GM21619 (cell line): ENCODE results near the gene UNC79.
"Not testable (repeated sequence)": the region's sequence is repeated elsewhere in the genome, so short reads cannot be mapped to it uniquely, and the experiment has no call there.

Source experiments
- ATAC-seq: cut with Tn5 transposase; IDR thresholded peaks from one replicate; pipeline ENCODE4 v1.9.1; 2021; ENCODE audit not compliant: unreplicated experiment

The UNC79 gene

GRCh38 chr14:93430315-93431035, at the start of gene UNC79:
TSS of gene UNC79 (plus strand) at chr14:93430939. CDS start at chr14:93431030, 91 bp downstream.
- no peak for ATAC-seq

- ATAC-seq: no peak
Measured at GRCh38 chr14:93381644-93382043, 49.1 kb upstream of the UNC79 start.

DNA sequence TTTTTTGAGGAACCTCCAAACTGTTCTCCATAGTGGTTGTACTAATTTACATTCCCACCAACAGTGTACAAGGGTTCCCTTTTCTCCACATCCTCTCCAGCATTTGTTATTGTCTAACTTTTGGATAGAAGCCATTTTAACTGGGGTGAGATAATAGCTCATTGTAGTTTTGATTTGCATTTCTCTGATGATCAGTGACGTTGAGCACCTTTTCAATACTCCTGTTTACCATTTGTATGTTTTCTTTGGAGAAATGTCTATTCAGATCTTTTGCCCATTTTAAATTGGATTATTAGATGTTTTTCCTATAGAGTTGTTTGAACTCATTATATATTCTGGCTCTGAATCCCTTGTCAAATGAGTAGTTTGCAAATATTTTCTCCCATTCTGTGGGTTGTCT, 46.5 kb upstream of the UNC79 start:
- ATAC-seq: not testable (repeated sequence)

GRCh38 chr14:93395231-93395630, 35.5 kb upstream of the UNC79 start:
- ATAC-seq: no peak

DNA sequence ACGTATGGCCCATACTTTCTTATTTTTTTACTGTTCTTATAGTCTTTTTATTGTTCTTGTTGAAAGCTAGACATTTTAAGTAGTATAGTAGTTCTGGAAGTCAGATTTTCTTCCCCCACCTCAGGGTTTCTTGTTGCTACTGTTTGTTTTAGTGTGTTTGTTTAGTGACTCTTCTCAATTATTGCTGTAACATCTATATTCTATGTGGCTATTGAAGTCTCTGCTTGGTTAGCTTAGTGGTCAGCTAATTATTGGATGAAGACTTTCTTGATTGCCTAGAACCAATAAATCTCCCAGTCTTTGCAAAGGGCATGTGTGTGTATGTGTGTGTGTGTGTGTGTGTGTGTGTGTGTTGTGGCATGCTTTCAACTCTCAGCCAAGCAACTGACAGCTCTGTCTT, 34.3 kb upstream of the UNC79 start:
- no peak for ATAC-seq

GRCh38 chr14:93398491-93398890, 32.2 kb upstream of the UNC79 start:
- no peak for ATAC-seq

- ATAC-seq: no peak
Measured at GRCh38 chr14:93402951-93403350, 27.8 kb upstream of the UNC79 start.

- ATAC-seq: no peak
Measured at GRCh38 chr14:93410021-93410420, 20.7 kb upstream of the UNC79 start.

DNA sequence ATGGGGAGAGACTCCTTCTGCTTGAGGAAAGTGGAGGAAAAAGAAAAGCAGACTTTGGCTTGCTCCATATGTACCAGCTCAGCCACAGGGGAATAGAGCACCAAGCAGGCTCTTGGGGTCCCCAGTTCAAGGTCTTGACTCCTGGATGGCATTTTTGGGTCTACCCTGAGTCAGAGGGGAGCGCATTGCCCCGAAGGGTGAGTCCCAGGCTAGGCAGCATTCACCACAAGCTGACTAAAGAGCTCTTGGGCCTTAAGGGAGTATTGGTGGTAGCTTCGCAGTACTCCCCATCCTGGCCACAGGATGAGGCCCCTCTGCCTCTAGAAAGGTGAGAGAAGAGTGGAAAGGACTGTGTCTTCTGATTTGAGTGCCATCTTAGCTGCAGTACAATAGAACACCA, 19.8 kb upstream of the UNC79 start:
- no peak for ATAC-seq

GRCh38 chr14:93425136-93425535, 5.6 kb upstream of the UNC79 start:
- ATAC-seq: not testable (repeated sequence)

DNA sequence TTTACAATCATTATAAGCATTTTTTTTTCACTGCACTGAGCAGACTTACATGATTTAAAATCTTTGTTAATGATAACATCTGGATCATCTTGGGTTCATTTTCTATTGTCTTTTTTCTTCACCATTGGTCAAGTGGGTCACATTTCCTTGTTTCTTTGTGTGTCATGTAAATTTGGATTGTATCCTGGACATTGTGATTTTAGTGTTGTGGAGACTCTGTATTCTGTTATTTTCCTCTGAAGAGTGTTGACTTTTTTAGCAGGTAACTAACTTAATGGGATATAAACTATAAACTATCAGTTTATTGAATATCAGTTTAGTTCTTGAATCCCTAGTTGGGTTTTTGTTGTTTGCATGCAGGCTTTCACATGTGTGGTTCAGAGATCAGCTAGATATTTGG, 4.0 kb upstream of the UNC79 start:
- no peak for ATAC-seq

DNA sequence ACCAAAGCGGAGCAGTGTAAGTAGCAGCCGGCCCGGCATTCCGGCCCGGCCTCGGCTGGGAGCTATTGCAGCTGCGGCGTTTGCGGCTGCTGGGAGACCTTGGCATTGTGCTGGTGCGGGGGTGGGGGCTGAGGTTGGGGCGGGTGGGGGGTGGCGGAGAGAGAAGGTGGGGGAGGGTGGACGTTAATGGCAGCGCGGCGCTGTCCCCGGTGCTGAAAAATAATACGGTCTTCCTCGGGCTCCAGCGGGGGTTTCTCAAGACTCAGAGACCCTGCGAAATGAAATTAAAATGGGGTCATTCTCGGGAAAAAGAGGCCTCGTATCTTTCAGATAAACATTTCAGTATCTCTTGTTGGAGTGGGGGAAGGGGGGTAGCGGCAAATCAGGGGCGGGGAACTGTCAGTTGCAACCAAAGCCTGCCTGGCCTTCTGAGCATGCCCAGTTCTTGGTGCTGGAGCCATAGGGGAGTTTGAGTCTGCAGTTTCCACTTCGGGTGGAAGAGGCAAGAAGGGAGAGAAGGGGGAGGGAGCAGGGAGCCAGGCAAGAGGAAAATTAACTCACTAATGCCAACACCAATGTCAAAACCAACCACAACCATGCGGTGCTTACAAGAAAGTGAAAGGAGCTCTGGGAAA, 414 bp downstream of the UNC79 start:
- ATAC-seq: no peak

DNA sequence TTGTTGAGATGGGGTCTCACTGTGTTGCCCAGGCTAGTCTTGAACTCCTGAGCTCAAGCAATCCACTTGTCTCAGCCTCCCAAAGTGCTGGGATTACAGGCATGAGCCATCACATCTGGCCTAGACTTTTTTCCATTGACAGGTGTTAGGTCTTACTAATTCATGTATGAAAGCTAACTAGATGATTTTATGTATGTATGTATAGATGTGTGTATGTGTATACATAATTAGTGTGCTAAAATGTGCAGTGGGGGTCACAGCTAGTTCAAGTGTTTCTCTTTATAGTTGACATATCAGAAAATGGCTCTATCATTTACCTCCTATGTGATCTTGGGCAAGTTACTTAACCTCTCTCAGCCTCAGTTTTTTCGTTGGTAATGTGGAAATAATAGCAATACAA, 23.5 kb downstream of the UNC79 start:
- ATAC-seq: no peak

DNA sequence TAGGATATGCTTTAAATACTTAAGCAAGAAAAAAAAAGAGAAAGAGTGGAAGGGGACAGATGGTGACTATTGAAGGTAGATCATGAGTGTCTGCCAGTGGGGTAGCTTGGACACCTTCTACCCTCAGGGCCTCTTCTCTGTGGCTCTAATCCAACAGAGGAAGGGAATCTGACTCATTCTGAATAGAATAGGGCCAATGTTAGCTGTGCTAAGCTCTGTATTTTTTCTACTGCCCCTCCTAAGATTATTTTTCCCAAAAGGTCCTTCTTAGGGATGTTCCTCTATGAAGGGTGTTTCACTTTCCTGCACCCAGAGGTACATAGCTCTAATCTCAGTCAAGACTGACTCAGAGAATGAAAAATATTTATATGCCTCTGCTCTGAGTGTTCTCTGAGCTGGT, 25.6 kb downstream of the UNC79 start:
- ATAC-seq: no peak

DNA sequence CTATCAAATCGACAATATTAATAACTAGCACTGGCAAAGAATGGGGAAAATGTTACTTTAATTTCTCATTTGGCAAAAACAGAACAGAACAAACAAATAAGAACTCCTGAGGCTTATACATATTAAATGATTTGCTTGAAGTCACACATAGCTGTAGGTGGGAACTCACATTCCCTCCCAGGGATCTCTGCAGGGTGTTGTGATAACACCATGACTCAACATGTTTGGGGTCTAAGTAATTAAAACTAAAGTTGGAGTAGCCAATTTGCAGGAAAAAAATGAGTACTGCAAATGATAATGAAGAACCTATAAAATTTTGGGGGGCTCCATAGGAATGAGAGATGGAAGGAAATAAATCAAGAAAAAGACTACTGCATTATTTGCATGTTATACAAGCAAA, 27.5 kb downstream of the UNC79 start:
- no peak for ATAC-seq

DNA sequence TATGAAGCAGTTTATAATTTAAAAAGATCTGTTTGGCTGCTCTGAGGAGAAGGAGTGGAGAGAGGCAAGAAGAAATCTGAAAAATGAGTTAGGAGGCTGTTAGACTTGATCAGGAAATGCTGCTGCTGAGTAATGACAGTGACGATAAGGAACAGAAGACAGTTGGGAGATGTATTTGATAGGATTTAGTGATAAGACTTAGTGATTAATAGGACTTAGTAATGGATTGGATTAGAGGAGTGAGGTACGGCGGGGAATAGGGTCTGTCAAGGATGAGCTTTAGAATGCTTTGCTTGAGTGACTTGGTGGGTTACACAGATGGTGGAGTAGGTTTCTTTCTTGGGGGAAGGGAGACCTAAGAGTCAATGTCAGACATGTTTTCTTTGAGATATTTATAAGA, 31.7 kb downstream of the UNC79 start:
- ATAC-seq: no peak

GRCh38 chr14:93464271-93464670, 33.5 kb downstream of the UNC79 start:
- no peak for ATAC-seq

- no peak for ATAC-seq
Measured at GRCh38 chr14:93475471-93475870, 44.7 kb downstream of the UNC79 start.

DNA sequence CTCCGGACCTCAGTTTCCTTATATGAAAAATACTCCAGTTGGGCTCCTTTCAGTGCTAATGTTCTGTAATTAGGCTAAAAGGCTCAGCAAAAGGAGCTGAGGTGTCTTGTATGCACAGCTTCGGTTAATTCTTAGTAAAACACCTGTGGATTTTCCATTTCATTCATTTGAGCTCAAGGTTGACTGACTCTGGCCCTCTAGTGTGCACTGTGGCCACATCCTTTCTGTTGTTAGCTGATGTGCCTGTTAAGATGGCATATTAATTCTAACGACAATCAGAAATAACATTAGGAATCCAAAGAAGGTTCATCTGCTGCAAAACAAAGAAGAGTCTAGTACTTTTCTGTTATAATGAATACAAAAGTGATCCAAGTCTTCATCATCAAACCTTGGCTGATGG, 45.6 kb downstream of the UNC79 start:
- ATAC-seq: no peak

GRCh38 chr14:93479074-93479473, 48.3 kb downstream of the UNC79 start:
- ATAC-seq: not testable (repeated sequence)

DNA sequence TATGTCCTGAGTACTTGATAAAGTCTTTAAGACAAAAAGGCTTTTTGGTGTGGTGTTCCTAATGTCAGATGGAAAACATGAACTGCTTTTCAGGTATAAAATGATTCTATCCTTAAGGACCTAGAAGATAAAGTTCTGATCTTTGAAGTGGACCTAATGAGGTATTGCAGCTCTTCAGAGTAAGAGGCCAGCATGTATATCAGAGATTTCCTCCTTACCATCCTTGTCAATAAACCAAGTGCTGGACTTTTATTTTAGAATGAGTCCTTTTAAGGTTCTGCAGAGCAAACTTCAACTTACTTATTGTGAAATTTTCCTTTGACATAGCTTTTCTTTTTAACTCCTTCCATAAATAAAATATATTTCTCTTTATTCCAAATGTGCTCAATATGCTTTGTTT, 50.1 kb downstream of the UNC79 start:
- no peak for ATAC-seq

- no peak for ATAC-seq
Measured at GRCh38 chr14:93481758-93482157, 51.0 kb downstream of the UNC79 start.

DNA sequence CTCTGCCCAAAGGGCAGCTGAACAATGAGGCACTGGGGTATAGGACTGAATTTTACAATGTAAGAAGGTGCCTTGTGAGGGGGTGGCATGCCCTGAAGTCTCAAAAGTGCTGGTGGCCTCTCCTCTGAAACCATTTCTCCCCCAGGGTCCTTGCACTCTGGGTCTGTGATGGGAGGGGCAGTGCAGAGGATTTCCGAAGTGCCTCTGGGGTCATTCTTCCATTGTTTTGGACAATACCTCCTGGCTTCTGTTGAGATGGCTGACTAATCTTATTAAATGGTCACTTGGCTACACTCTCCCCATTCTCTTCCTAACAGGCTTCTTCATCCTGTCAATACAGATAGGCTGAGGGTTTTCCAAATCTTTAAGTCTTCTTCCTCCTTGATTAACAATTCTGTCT, 59.3 kb downstream of the UNC79 start:
- no peak for ATAC-seq
